ENCODE results near the gene AATK.

DNA sequence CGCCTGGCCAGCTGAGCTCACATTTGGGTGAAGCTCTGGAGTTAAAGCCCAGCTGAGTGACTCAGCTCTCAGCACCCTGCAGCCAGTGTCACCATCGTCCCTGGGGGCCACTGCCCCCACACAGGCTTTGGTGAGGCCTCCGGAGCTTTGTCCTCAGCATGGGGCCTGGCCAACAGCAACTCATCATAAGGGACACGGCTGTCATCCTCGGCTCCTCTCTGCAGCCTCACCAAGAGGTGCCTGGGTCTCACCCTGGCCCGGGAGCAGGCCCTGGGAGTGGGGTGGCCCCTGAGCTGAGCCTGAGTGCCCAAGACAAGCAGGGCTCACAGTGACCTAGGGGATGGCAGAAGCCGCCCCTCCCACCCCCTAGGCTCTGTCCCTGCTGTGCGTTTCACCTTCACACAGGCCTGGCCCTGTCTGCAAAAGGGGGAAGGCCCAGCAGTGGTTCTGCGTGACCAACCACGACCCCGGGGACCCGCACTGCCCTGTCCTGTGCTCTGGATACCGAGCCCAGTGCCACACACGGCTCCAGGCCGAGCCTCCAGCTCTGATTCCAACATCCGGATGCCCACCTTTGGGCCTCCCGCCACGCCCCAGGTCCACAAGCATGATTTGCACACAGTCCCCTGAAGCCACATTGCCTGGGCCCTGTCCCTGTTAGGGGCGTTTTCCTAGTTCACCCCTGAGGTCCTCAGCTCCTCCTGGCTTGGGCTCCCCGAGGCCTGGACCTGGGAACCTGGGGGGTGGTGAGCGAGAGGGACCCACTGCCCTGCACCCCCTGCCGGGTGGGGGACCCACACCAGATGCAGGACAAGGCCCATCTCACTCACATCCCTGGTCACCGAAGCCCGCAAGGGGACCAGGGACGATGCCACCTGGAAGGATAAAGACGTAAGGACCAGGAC lies 21.8 kb upstream of the AATK start:
- TF ChIP-seq YY1 (IDR thresholded peaks at IDR 0.05; ENCODE audit: insufficient read depth, insufficient read length) (no peak), SUZ12 (IDR thresholded peaks at IDR 0.05; ENCODE audit: extremely low read depth, insufficient read depth, insufficient read length) (no peak), ZNF274 (IDR thresholded peaks at IDR 0.05; ENCODE audit: low read depth, low read length) (no peak)

Measured in NT2/D1 (cell line).